DMS153 treated with DMSO at 0.1 percent for 48 hours (cell line): ENCODE data around the gene ENDOD1.

Experiments
- DNase-seq: peaks from one replicate; lab custom pipeline; 2025; ENCODE audit not compliant: unreplicated experiment; lab: John Stamatoyannopoulos, UW

ENDOD1 gene

DNA sequence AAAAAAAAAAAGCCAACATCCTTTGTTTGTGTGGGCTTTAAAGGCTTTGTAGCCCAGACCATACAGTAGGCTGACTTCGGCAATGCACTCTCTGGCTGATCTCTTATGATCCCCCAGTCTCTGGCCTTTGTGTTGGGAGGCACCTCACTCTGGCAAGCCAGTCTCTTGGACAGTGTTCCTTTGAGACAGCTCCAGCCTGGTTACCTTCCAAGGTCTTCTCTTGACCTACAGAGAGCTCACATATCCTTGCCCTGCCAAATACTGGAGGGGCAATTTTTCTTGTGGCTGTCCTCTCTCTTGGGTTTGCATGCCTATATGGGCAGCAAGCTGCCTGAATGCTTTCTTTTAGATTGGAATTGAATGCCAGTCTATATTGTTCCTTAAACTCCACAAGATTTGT is 71.6 kb downstream of the ENDOD1 start:
- no peak for DNase-seq

DNA sequence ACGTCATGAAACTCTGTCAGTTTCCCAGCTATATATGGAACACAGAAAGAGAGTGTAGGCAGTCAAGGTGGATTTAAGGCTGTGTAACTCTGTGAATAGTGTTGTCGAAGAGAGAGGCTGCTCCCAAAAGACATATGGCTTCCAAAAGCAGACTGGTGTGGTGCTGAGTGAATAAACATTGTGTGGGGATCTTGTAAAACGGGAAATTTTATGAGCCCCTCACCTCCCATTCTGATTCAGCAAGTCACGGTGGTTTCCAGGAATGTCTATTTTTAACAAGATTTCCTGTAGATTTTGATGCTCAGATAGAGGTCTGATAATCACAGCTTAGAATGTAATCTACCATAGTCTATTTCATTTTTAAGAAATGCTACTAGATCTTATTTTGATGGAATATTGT is 73.5 kb downstream of the ENDOD1 start:
- no peak for DNase-seq

DNA sequence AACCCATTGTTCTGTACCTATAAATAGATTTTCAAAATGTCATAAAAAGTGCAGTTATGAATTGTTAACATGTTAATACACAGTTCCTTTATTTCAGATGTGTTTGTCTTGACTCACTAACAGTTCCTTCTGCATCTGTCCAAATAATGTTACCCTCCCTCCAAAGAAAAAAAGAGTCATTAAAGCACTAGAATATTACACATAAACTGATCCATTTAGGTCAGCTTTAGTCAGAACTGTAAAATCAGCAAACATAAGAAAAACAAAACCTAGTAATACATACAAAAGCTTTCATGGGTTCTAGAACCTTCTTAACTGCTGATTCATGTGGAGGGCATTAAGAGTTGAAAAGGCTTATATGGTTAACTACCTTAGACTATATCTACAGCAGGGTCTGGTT is 76.0 kb downstream of the ENDOD1 start:
- DNase-seq, result no peak

DNA sequence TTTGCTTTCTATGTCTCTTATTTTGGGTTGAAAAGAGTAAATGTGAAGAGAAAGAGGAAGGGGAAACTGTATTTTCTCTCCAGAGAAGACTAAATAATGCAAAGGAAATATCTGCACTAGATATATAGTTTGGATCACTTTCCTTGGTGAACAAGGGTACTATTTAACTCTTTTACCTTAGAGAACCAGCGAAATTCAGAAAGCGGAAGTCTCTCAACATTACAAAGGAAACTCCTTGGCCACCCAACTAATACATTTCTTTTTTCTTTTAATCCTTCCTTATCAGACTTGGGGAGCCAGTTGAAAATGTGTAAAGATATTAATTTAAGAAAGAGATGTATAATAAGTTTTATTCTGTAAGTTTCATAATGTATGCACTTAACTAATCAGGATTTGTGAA is 77.1 kb downstream of the ENDOD1 start:
- DNase-seq, result no peak

DNA sequence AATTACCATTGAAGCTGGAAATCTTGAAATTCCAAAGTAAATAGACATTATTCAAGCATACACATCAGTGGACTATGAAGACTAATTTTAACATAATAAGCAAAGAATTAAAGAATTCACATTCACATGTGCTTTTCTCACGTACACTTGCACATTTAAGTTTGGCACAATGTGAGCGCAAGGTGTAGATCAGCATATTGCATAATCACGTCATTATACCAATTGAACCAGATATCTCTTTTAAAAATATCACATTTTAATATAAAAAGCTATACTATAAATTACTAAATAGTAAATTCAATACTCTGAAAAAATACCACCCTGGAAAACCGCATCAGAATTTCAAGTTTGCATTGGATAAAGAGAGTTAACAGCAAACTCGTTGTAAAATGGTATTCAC is 80.6 kb downstream of the ENDOD1 start:
- DNase-seq, result no peak

DNA sequence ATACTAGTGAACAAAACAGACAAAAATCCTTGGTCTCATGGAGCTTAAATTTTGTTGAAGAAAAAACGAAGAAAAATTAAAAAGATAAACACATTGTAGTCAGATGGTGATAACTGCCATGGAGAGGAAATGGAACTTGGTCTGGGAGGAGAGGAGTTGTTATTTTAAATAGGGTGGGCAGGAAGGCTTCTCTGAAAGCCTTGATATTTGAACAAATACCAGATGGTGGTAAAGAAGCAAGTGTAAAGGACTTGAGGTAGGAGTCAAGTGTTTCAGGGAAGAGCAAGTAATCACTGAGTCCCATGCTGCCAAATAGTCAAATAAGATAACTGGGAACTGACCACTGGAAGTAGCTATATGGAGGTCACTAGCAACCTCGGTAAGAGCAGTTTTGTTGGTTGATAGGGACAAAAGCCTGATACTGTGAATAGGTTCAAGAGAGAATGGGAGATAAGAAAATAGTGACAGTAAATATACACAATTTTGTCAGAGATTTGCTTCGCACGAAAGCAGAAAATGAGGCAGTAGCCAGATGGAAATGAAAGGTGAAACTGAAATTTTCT is 86.3 kb downstream of the ENDOD1 start:
- DNase-seq, result no peak
